Measurements from ENCODE around the gene DPP6.

Gene DPP6

GRCh38 chr7:154646126-154647013 lies 594.2 kb downstream of the DPP6 start:
- WGBS (ENCODE audit: extremely low coverage, insufficient coverage, low lambda C conversion rate), result no CpG with 5 or more reads among the region's 11 CpGs
- Histone ChIP-seq H2BK15ac (replicated peaks; ENCODE audit: low read depth) (no peak overlapping the region), H4K5ac (ENCODE audit: low read length) (no peak overlapping the region), H3K79me2 (ENCODE audit: control insufficient read depth, insufficient read depth, low read length) (no peaks in the 10 kb centered on the region), H3K18ac (ENCODE audit: low read length) (no peak overlapping the region), H3K4me2 (ENCODE audit: low read length) (no peak overlapping the region), H3K23ac (ENCODE audit: low read length) (no peak overlapping the region), H3K4me1 (ENCODE audit: control insufficient read depth, low read depth, low read length) (no peaks in the 10 kb centered on the region), H3K9ac (ENCODE audit: low read length) (no peak overlapping the region), H2AK5ac (ENCODE audit: low read length) (no peak overlapping the region), H3K36me3 (ENCODE audit: control insufficient read depth, insufficient read depth, low read length) (no peaks in the 10 kb centered on the region), H3K27me3 (ENCODE audit: insufficient read depth, low read length, poor library complexity) (no peaks in the 10 kb centered on the region), H3K79me1 (ENCODE audit: low read length) (no peaks in the 10 kb centered on the region), H4K8ac (ENCODE audit: low read depth, low read length) (no peak overlapping the region), H2BK5ac (ENCODE audit: low read length) (no peak overlapping the region), H3K56ac (ENCODE audit: low read length) (no peak overlapping the region), H3K27ac (ENCODE audit: low read depth, low read length) (no peak overlapping the region), H3K4ac (ENCODE audit: low read depth, low read length) (no peak overlapping the region), H3K4me3 (ENCODE audit: low read length) (no peak overlapping the region), H2BK120ac (ENCODE audit: low read depth, low read length) (no peak overlapping the region)
- DNase-seq, result no peak

- Histone ChIP-seq H3K9ac (ENCODE audit: low read length) (no peak overlapping the region), H2BK15ac (replicated peaks; ENCODE audit: low read depth) (no peak overlapping the region), H4K5ac (ENCODE audit: low read length) (no peak overlapping the region), H3K27me3 (ENCODE audit: insufficient read depth, low read length, poor library complexity) (no peaks in the 10 kb centered on the region), H2AK5ac (ENCODE audit: low read length) (no peak overlapping the region), H2BK120ac (ENCODE audit: low read depth, low read length) (no peak overlapping the region), H3K36me3 (ENCODE audit: control insufficient read depth, insufficient read depth, low read length) (no peaks in the 10 kb centered on the region), H3K79me2 (ENCODE audit: control insufficient read depth, insufficient read depth, low read length) (no peaks in the 10 kb centered on the region), H4K8ac (ENCODE audit: low read depth, low read length) (no peak overlapping the region), H3K79me1 (ENCODE audit: low read length) (no peaks in the 10 kb centered on the region), H3K56ac (ENCODE audit: low read length) (no peak overlapping the region), H3K4me2 (ENCODE audit: low read length) (no peak overlapping the region), H3K4me1 (ENCODE audit: control insufficient read depth, low read depth, low read length) (no peaks in the 10 kb centered on the region), H3K18ac (ENCODE audit: low read length) (no peak overlapping the region), H3K23ac (ENCODE audit: low read length) (no peak overlapping the region), H3K27ac (ENCODE audit: low read depth, low read length) (no peak overlapping the region), H2BK5ac (ENCODE audit: low read length) (no peak overlapping the region), H3K4me3 (ENCODE audit: low read length) (no peak overlapping the region), H3K4ac (ENCODE audit: low read depth, low read length) (no peak overlapping the region)
- no peak for DNase-seq
- no CpG with 5 or more reads among the region's 12 CpGs for WGBS (ENCODE audit: extremely low coverage, insufficient coverage, low lambda C conversion rate)
Measured at GRCh38 chr7:154647625-154648024, 595.4 kb downstream of the DPP6 start.

GRCh38 chr7:154649015-154649414 lies 596.8 kb downstream of the DPP6 start:
- Histone ChIP-seq H3K27me3 (ENCODE audit: insufficient read depth, low read length, poor library complexity) (no peaks in the 10 kb centered on the region), H3K23ac (ENCODE audit: low read length) (no peak overlapping the region), H4K8ac (ENCODE audit: low read depth, low read length) (no peak overlapping the region), H4K5ac (ENCODE audit: low read length) (no peak overlapping the region), H3K4me3 (ENCODE audit: low read length) (no peak overlapping the region), H2AK5ac (ENCODE audit: low read length) (no peak overlapping the region), H3K27ac (ENCODE audit: low read depth, low read length) (no peak overlapping the region), H3K4me1 (ENCODE audit: control insufficient read depth, low read depth, low read length) (no peaks in the 10 kb centered on the region), H3K79me1 (ENCODE audit: low read length) (no peaks in the 10 kb centered on the region), H3K4me2 (ENCODE audit: low read length) (no peak overlapping the region), H3K79me2 (ENCODE audit: control insufficient read depth, insufficient read depth, low read length) (no peaks in the 10 kb centered on the region), H3K18ac (ENCODE audit: low read length) (no peak overlapping the region), H3K9ac (ENCODE audit: low read length) (no peak overlapping the region), H3K36me3 (ENCODE audit: control insufficient read depth, insufficient read depth, low read length) (no peaks in the 10 kb centered on the region), H2BK15ac (replicated peaks; ENCODE audit: low read depth) (no peak overlapping the region), H3K56ac (ENCODE audit: low read length) (no peak overlapping the region), H3K4ac (ENCODE audit: low read depth, low read length) (no peak overlapping the region), H2BK120ac (ENCODE audit: low read depth, low read length) (no peak overlapping the region), H2BK5ac (ENCODE audit: low read length) (no peak overlapping the region)
- no peak for DNase-seq
- no CpG with 5 or more reads among the region's 5 CpGs for WGBS (ENCODE audit: extremely low coverage, insufficient coverage, low lambda C conversion rate)

- Histone ChIP-seq H2BK5ac (ENCODE audit: low read length) (no peak overlapping the region), H2AK5ac (ENCODE audit: low read length) (no peak overlapping the region), H2BK120ac (ENCODE audit: low read depth, low read length) (no peak overlapping the region), H3K27me3 (ENCODE audit: insufficient read depth, low read length, poor library complexity) (no peaks in the 10 kb centered on the region), H3K79me1 (ENCODE audit: low read length) (no peaks in the 10 kb centered on the region), H3K27ac (ENCODE audit: low read depth, low read length) (no peak overlapping the region), H3K36me3 (ENCODE audit: control insufficient read depth, insufficient read depth, low read length) (no peaks in the 10 kb centered on the region), H3K56ac (ENCODE audit: low read length) (no peak overlapping the region), H3K23ac (ENCODE audit: low read length) (no peak overlapping the region), H4K8ac (ENCODE audit: low read depth, low read length) (no peak overlapping the region), H3K4me1 (ENCODE audit: control insufficient read depth, low read depth, low read length) (no peaks in the 10 kb centered on the region), H2BK15ac (replicated peaks; ENCODE audit: low read depth) (no peak overlapping the region), H3K9ac (ENCODE audit: low read length) (no peak overlapping the region), H3K4ac (ENCODE audit: low read depth, low read length) (no peak overlapping the region), H3K4me2 (ENCODE audit: low read length) (no peak overlapping the region), H3K18ac (ENCODE audit: low read length) (no peak overlapping the region), H3K79me2 (ENCODE audit: control insufficient read depth, insufficient read depth, low read length) (no peaks in the 10 kb centered on the region), H4K5ac (ENCODE audit: low read length) (no peak overlapping the region), H3K4me3 (ENCODE audit: low read length) (no peak overlapping the region)
- no peak for DNase-seq
- WGBS (ENCODE audit: extremely low coverage, insufficient coverage, low lambda C conversion rate), result no CpG with 5 or more reads among the region's 5 CpGs
Measured at GRCh38 chr7:154649434-154649833, 597.2 kb downstream of the DPP6 start.

GRCh38 chr7:154650275-154650674 lies 598.1 kb downstream of the DPP6 start:
- no peak overlapping the region for H3K4ac ChIP-seq (ENCODE audit: low read depth, low read length)
- H2BK120ac ChIP-seq (ENCODE audit: low read depth, low read length), result no peak overlapping the region
- no peak overlapping the region for H4K5ac ChIP-seq (ENCODE audit: low read length)
- H3K36me3 ChIP-seq (ENCODE audit: control insufficient read depth, insufficient read depth, low read length), result no peaks in the 10 kb centered on the region
- H3K79me1 ChIP-seq (ENCODE audit: low read length), result no peaks in the 10 kb centered on the region
- no peaks in the 10 kb centered on the region for H3K4me1 ChIP-seq (ENCODE audit: control insufficient read depth, low read depth, low read length)
- no peak overlapping the region for H3K27ac ChIP-seq (ENCODE audit: low read depth, low read length)
- WGBS (ENCODE audit: extremely low coverage, insufficient coverage, low lambda C conversion rate), result no CpG with 5 or more reads among the region's 4 CpGs
- no peak overlapping the region for H3K4me2 ChIP-seq (ENCODE audit: low read length)
- no peak overlapping the region for H3K9ac ChIP-seq (ENCODE audit: low read length)
- H3K18ac ChIP-seq (ENCODE audit: low read length), result no peak overlapping the region
- H3K27me3 ChIP-seq (ENCODE audit: insufficient read depth, low read length, poor library complexity), result no peaks in the 10 kb centered on the region
- no peak for DNase-seq
- H2BK5ac ChIP-seq (ENCODE audit: low read length), result no peak overlapping the region
- no peak overlapping the region for H3K23ac ChIP-seq (ENCODE audit: low read length)
- no peak overlapping the region for H3K56ac ChIP-seq (ENCODE audit: low read length)
- no peak overlapping the region for H2AK5ac ChIP-seq (ENCODE audit: low read length)
- H3K4me3 ChIP-seq (ENCODE audit: low read length), result no peak overlapping the region
- no peak overlapping the region for H4K8ac ChIP-seq (ENCODE audit: low read depth, low read length)
- H2BK15ac ChIP-seq (replicated peaks; ENCODE audit: low read depth), result no peak overlapping the region
- no peaks in the 10 kb centered on the region for H3K79me2 ChIP-seq (ENCODE audit: control insufficient read depth, insufficient read depth, low read length)

GRCh38 chr7:154651501-154651900 lies 599.3 kb downstream of the DPP6 start:
- Histone ChIP-seq H2AK5ac (ENCODE audit: low read length) (no peak overlapping the region), H3K79me1 (ENCODE audit: low read length) (no peaks in the 10 kb centered on the region), H4K5ac (ENCODE audit: low read length) (no peak overlapping the region), H3K56ac (ENCODE audit: low read length) (no peak overlapping the region), H3K9ac (ENCODE audit: low read length) (no peak overlapping the region), H3K27ac (ENCODE audit: low read depth, low read length) (no peak overlapping the region), H3K27me3 (ENCODE audit: insufficient read depth, low read length, poor library complexity) (no peaks in the 10 kb centered on the region), H2BK15ac (replicated peaks; ENCODE audit: low read depth) (no peak overlapping the region), H3K4me3 (ENCODE audit: low read length) (no peak overlapping the region), H3K79me2 (ENCODE audit: control insufficient read depth, insufficient read depth, low read length) (no peaks in the 10 kb centered on the region), H3K4ac (ENCODE audit: low read depth, low read length) (no peak overlapping the region), H2BK120ac (ENCODE audit: low read depth, low read length) (no peak overlapping the region), H3K4me2 (ENCODE audit: low read length) (no peak overlapping the region), H2BK5ac (ENCODE audit: low read length) (no peak overlapping the region), H3K18ac (ENCODE audit: low read length) (no peak overlapping the region), H3K36me3 (ENCODE audit: control insufficient read depth, insufficient read depth, low read length) (no peaks in the 10 kb centered on the region), H4K8ac (ENCODE audit: low read depth, low read length) (no peak overlapping the region), H3K4me1 (ENCODE audit: control insufficient read depth, low read depth, low read length) (no peaks in the 10 kb centered on the region), H3K23ac (ENCODE audit: low read length) (no peak overlapping the region)
- no peak for DNase-seq
- WGBS (ENCODE audit: extremely low coverage, insufficient coverage, low lambda C conversion rate), result no CpG with 5 or more reads among the region's 13 CpGs
